Neuron (in vitro differentiated cells): ENCODE measurements around the gene KRTAP7-1.

Experiments used
- H2AFZ ChIP-seq: one replicate; pipeline ENCODE4 v1.6.1; 2013; ENCODE audit warnings: low read depth, mild to moderate bottlenecking, inconsistent platforms, low read length, moderate library complexity
- H3K27me3 ChIP-seq: one replicate; pipeline ENCODE4 v1.6.1; 2013; ENCODE audit warnings: low read length; ENCODE audit not compliant: insufficient read depth
- H3K36me3 ChIP-seq: one replicate; pipeline ENCODE4 v1.6.1; 2013; ENCODE audit warnings: low read length; ENCODE audit not compliant: insufficient read depth
- H3K4me1 ChIP-seq: one replicate; pipeline ENCODE4 v1.6.1; 2013; ENCODE audit warnings: low read length; ENCODE audit not compliant: insufficient read depth
- H3K4me3 ChIP-seq: 2 replicates; pipeline ENCODE4 v1.5.1; 2013; ENCODE audit warnings: mild to moderate bottlenecking, low read length, moderate library complexity
- H3K9me3 ChIP-seq: one replicate; pipeline ENCODE4 v1.6.1; 2013; ENCODE audit warnings: low read length

Gene KRTAP7-1, protein sequence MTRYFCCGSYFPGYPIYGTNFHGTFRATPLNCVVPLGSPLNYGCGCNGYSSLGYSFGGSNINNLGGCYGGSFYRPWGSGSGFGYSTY

DNA sequence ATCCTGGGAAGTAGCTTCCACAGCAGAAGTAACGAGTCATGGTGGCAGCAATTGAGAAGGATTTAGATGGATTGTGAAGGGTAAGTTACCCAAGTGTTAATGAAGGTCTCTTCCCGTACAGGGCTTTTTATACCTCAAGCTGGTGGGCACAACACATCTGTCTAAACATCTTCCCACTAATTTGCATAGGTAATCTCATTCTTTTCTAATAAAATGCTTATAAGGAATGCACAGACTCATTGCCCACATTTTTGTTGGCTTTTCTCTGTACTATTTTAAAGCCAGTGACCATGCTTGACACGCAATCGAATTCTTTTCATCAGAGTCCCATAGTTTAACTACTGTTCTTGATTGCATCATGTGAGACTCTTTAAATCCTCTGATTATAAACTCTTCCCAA lies at the start of gene KRTAP7-1:
Gene KRTAP7-1, minus strand, starts transcription at position 101 of the 400 bp plus-strand sequence. Its CDS starts 61 bp downstream, at position 40.
- H3K4me3 ChIP-seq = no peak within 1 kb of the TSS
- no peak within 1 kb of the TSS for H2AFZ ChIP-seq
- no peaks in the 10 kb centered on the region for H3K4me1 ChIP-seq
- no peaks in the 10 kb centered on the region for H3K27me3 ChIP-seq
- H3K36me3 ChIP-seq = no peaks in the 10 kb centered on the region
- H3K9me3 ChIP-seq = no peaks in the 10 kb centered on the region

- Histone ChIP-seq H3K4me3 (no peak overlapping the region), H3K4me1 (no peaks in the 10 kb centered on the region), H3K27me3 (peaks cover 3% of the 10 kb centered on the region), H3K36me3 (no peaks in the 10 kb centered on the region), H2AFZ (no peak overlapping the region), H3K9me3 (no peaks in the 10 kb centered on the region)
Measured at GRCh38 chr21:30874526-30874925, 45.0 kb upstream of the KRTAP7-1 start.

GRCh38 chr21:30847627-30848500 lies 18.3 kb upstream of the KRTAP7-1 start:
- H3K4me1 ChIP-seq = no peaks in the 10 kb centered on the region
- H3K9me3 ChIP-seq = no peaks in the 10 kb centered on the region
- no peaks in the 10 kb centered on the region for H3K36me3 ChIP-seq
- no peak overlapping the region for H3K4me3 ChIP-seq
- no peak overlapping the region for H2AFZ ChIP-seq
- no peaks in the 10 kb centered on the region for H3K27me3 ChIP-seq

GRCh38 chr21:30842990-30843389 lies 13.4 kb upstream of the KRTAP7-1 start:
- no peaks in the 10 kb centered on the region for H3K27me3 ChIP-seq
- no peak overlapping the region for H3K4me3 ChIP-seq
- H3K36me3 ChIP-seq = no peaks in the 10 kb centered on the region
- no peaks in the 10 kb centered on the region for H3K4me1 ChIP-seq
- no peak overlapping the region for H2AFZ ChIP-seq
- H3K9me3 ChIP-seq = no peaks in the 10 kb centered on the region

- no peaks in the 10 kb centered on the region for H3K4me1 ChIP-seq
- H3K9me3 ChIP-seq = no peaks in the 10 kb centered on the region
- no peak overlapping the region for H3K4me3 ChIP-seq
- H3K27me3 ChIP-seq = no peaks in the 10 kb centered on the region
- no peaks in the 10 kb centered on the region for H3K36me3 ChIP-seq
- no peak overlapping the region for H2AFZ ChIP-seq
Measured at GRCh38 chr21:30839304-30839703, 9.7 kb upstream of the KRTAP7-1 start.

GRCh38 chr21:30838536-30838935 lies 9.0 kb upstream of the KRTAP7-1 start:
- H2AFZ ChIP-seq = no peak overlapping the region
- H3K36me3 ChIP-seq = no peaks in the 10 kb centered on the region
- H3K27me3 ChIP-seq = no peaks in the 10 kb centered on the region
- no peak overlapping the region for H3K4me3 ChIP-seq
- no peaks in the 10 kb centered on the region for H3K9me3 ChIP-seq
- H3K4me1 ChIP-seq = no peaks in the 10 kb centered on the region

- Histone ChIP-seq H2AFZ (no peak overlapping the region), H3K4me1 (no peaks in the 10 kb centered on the region), H3K4me3 (no peak overlapping the region)
Measured at GRCh38 chr21:30831194-30831765, 1.7 kb upstream of the KRTAP7-1 start.

GRCh38 chr21:30818837-30819610 lies 10.5 kb downstream of the KRTAP7-1 start:
- no peak overlapping the region for H3K4me3 ChIP-seq
- H3K4me1 ChIP-seq = no peaks in the 10 kb centered on the region
- no peaks in the 10 kb centered on the region for H3K9me3 ChIP-seq
- no peaks in the 10 kb centered on the region for H3K36me3 ChIP-seq
- no peaks in the 10 kb centered on the region for H3K27me3 ChIP-seq
- H2AFZ ChIP-seq = no peak overlapping the region

More at GRCh38 chr21:30831194-30831765, 1.7 kb upstream of the KRTAP7-1 start:
- Histone ChIP-seq H3K36me3 (no peaks in the 10 kb centered on the region), H3K9me3 (no peaks in the 10 kb centered on the region), H3K27me3 (no peaks in the 10 kb centered on the region)

DNA sequence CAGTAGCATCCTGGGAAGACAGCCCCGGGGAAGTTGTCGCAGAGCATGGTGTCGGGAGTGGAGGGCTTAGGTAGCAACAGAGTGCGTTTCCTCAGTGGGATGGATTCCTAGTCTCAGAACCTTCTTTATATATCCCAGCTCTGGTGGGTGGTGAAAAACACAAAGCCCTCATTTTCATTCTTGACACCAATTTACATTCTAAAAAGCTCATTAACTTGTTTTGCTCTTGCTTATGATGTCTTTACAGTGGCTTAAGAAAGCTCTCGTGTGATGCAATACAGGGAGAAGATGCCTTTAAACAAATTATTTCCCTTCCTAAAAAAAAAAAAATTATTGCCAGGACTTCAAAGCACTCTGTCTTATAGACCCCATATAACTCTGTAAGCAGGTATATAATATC lies 16.4 kb downstream of the KRTAP7-1 start, which contains the start of gene KRTAP8-1:
Gene KRTAP8-1, minus strand, starts transcription at position 101 of the 400 bp plus-strand sequence. Its CDS starts 54 bp downstream, at position 47.
- Histone ChIP-seq H3K27me3 (peaks cover 2% of the 10 kb centered on the region), H3K36me3 (no peaks in the 10 kb centered on the region), H3K4me3 (no peak within 1 kb of the TSS), H3K4me1 (no peaks in the 10 kb centered on the region), H3K9me3 (no peaks in the 10 kb centered on the region), H2AFZ (no peak within 1 kb of the TSS)

DNA sequence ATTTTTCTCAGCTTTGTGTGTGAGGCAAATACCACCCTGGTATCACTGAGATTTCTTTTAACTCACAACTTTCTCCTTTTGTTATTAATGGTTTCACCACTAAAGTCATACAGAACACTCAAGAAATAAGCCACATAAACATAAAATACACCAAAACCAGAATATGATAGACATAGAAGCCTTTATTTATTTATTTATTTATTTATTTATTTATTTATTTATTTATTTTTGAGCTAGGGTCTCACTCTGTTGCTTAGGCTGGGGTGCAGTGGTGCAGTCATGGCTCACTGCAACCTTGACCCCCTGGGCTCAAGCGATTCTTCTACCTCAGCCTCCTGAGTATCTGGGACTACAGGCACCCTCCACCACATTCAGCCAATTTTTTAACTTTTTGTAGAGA lies 29.0 kb downstream of the KRTAP7-1 start:
- Histone ChIP-seq H3K27me3 (no peaks in the 10 kb centered on the region), H2AFZ (no peak overlapping the region), H3K4me1 (no peaks in the 10 kb centered on the region), H3K4me3 (no peak overlapping the region), H3K36me3 (no peaks in the 10 kb centered on the region), H3K9me3 (no peaks in the 10 kb centered on the region)

DNA sequence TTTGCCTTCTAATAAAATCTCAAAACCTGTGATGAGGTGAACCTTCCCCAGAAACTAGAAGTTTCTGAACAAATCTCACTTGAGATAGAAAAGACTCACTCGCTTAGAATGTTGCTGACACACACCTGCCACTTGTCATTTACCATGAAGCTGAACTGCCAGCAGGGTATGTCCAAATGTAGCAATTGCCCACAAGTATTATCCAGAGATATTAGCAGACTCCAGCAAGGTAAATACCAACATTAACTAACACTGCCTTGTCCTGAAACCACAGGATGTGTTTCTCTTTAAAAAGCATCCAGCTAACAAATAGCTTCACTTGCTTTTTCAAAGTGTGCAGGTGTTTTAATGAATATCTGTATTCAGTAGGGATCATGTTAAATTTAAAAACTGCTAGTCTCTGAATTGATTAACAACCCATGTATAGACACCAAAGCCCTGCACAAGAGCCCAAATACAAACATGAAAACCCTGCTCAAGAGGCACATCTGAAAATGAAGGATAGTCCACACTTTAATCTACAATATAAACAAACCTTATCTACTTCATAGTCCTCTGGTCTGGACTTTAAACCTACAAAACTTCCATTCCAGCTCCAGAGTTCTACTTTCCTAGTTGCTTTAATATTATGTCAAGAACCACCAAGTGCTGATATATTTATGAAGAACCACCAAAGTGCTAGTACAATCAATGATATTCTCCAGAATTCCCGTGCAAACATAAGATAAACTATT lies 35.8 kb downstream of the KRTAP7-1 start:
- Histone ChIP-seq H3K4me3 (no peak overlapping the region), H3K9me3 (no peaks in the 10 kb centered on the region), H2AFZ (no peak overlapping the region), H3K4me1 (no peaks in the 10 kb centered on the region), H3K27me3 (no peaks in the 10 kb centered on the region), H3K36me3 (no peaks in the 10 kb centered on the region)

GRCh38 chr21:30779249-30779648 lies 50.3 kb downstream of the KRTAP7-1 start:
- Histone ChIP-seq H3K4me1 (no peaks in the 10 kb centered on the region), H3K27me3 (peaks cover 5% of the 10 kb centered on the region), H3K36me3 (no peaks in the 10 kb centered on the region), H3K9me3 (no peaks in the 10 kb centered on the region), H2AFZ (no peak overlapping the region), H3K4me3 (no peak overlapping the region)
